ENCODE results near the gene ATP13A4.

The ATP13A4 gene

DNA sequence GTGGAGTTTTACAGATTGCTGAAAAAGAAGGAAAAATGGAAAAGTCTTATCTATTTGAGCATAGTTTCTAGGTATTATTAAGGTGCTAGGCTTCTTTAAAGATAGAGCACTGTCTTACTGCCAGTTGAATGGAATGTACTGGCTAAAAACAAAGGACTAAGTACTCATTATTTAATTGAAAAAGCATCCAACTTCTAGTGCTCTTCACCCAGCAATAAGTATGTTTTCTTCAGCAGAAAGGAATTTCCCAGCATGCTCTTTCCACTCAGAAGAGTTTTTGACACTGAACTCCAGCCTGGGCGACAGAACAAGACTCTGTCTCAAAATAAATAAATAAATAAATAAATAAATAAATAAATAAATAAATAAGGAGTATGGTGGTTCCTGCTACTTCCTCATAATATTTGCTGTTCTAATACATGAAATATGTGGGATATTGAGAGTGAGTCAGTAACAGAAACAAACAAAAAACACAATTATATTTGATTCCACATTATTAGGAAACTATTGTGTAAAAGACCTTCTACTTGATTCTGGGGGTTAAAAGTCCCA, 70.6 kb downstream of the ATP13A4 start:
- ChIA-PET POLR2A (no interaction called here), CTCF (no interaction called here)
- H3K4me1 ChIP-seq (ENCODE audit: control extremely low read depth in 1 of 4, control insufficient read depth in 4 of 4, insufficient read depth in 4 of 4, low read length in 3 of 4), result no peaks in the 10 kb centered on the region
- no peak overlapping the region for H3K27ac ChIP-seq (ENCODE audit: insufficient read depth in 1 of 2, low read depth in 1 of 2, low read length in 2 of 2, poor library complexity in 1 of 2, severe bottlenecking in 2 of 2)
- WGBS (ENCODE audit: insufficient coverage), result no CpG with 5 or more reads among the region's 1 CpG
- H3K27me3 ChIP-seq (replicated peaks in 2 of 5; ENCODE audit: control insufficient read depth in 4 of 5, insufficient read depth in 5 of 5, low read length in 4 of 5), result peaks cover 0 to 2% (median 0%) of the 10 kb centered on the region in 5 experiments
- H3K36me3 ChIP-seq (ENCODE audit: control insufficient read depth in 4 of 4, insufficient read depth in 4 of 4, low read length in 3 of 4), result no peaks in the 10 kb centered on the region
- H3K9me3 ChIP-seq (ENCODE audit: control extremely low read depth in 1 of 5, control insufficient read depth in 4 of 5, insufficient read depth in 2 of 5, low read depth in 1 of 5, low read length in 4 of 5), result peaks cover 0 to 5% (median 0%) of the 10 kb centered on the region in 5 experiments
- H3K4me3 ChIP-seq (ENCODE audit: control insufficient read depth in 1 of 7, extremely low read depth in 1 of 7, insufficient read depth in 4 of 7, low read depth in 2 of 7, low read length in 6 of 7), result no peak overlapping the region
- no peak for DNase-seq

DNA sequence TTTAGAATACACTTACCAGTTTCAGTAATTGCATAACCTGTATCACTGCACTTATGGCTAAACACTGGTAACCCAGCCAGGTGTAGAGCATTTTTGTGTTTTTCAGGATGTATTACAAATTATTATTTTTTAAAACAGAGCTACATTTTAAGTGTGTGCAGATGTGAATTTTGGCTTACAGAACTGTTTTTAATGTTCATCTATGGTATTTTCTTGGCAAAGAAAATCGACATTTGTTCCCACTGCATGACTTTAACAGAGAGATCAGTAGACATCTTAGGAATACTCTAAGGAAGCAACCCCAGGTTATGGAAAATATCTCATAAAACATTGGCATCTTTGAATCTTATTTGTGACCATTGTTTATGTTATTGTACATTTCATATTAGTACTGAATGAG, 73.3 kb downstream of the ATP13A4 start:
- Histone ChIP-seq H3K4me1 (ENCODE audit: control extremely low read depth in 1 of 4, control insufficient read depth in 4 of 4, insufficient read depth in 4 of 4, low read length in 3 of 4) (no peaks in the 10 kb centered on the region), H3K9me3 (ENCODE audit: control extremely low read depth in 1 of 5, control insufficient read depth in 4 of 5, insufficient read depth in 2 of 5, low read depth in 1 of 5, low read length in 4 of 5) (peaks cover 0 to 3% (median 0%) of the 10 kb centered on the region in 5 experiments), H3K27me3 (replicated peaks in 2 of 5; ENCODE audit: control insufficient read depth in 4 of 5, insufficient read depth in 5 of 5, low read length in 4 of 5) (peaks cover 0 to 2% (median 0%) of the 10 kb centered on the region in 5 experiments), H3K4me3 (ENCODE audit: control insufficient read depth in 1 of 7, extremely low read depth in 1 of 7, insufficient read depth in 4 of 7, low read depth in 2 of 7, low read length in 6 of 7) (no peak overlapping the region), H3K36me3 (ENCODE audit: control insufficient read depth in 4 of 4, insufficient read depth in 4 of 4, low read length in 3 of 4) (no peaks in the 10 kb centered on the region), H3K27ac (ENCODE audit: insufficient read depth in 1 of 2, low read depth in 1 of 2, low read length in 2 of 2, poor library complexity in 1 of 2, severe bottlenecking in 2 of 2) (no peak overlapping the region)
- ChIA-PET POLR2A (no interaction called here), CTCF (no interaction called here)
- no peak for DNase-seq
- no CpG with 5 or more reads among the region's 1 CpG for WGBS (ENCODE audit: insufficient coverage)

DNA sequence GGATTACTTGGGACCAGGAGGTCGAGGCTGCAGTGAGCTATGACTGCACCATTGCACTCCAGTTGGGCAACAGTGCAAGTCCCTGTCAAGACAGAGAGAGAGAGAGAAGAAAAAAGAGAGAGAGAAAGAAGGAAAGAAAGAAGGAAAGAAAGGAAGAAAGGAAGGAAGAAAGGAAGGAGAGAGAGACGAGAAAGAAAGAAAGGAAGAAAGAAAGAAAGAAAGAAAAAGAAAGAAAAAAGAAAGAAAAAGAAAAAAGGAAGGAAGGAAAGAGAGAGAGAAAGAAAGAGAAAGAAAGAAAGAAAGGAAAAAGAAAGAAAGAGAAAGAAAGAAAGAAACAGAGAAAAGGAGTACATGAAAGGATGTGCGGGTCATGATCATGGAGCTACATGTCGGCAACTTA, 80.2 kb downstream of the ATP13A4 start:
- Histone ChIP-seq H3K27ac (ENCODE audit: insufficient read depth in 1 of 2, low read depth in 1 of 2, low read length in 2 of 2, poor library complexity in 1 of 2, severe bottlenecking in 2 of 2) (no peak overlapping the region), H3K9me3 (ENCODE audit: control extremely low read depth in 1 of 5, control insufficient read depth in 4 of 5, insufficient read depth in 2 of 5, low read depth in 1 of 5, low read length in 4 of 5) (no peaks in the 10 kb centered on the region), H3K4me1 (ENCODE audit: control extremely low read depth in 1 of 4, control insufficient read depth in 4 of 4, insufficient read depth in 4 of 4, low read length in 3 of 4) (no peaks in the 10 kb centered on the region), H3K4me3 (ENCODE audit: control insufficient read depth in 1 of 7, extremely low read depth in 1 of 7, insufficient read depth in 4 of 7, low read depth in 2 of 7, low read length in 6 of 7) (no peak overlapping the region), H3K36me3 (ENCODE audit: control insufficient read depth in 4 of 4, insufficient read depth in 4 of 4, low read length in 3 of 4) (no peaks in the 10 kb centered on the region), H3K27me3 (replicated peaks in 2 of 5; ENCODE audit: control insufficient read depth in 4 of 5, insufficient read depth in 5 of 5, low read length in 4 of 5) (no peaks in the 10 kb centered on the region)
- no peak for DNase-seq
- WGBS (ENCODE audit: insufficient coverage), result 100% methylated on average over 2 of the region's 4 CpGs
- ChIA-PET POLR2A (no interaction called here), CTCF (no interaction called here)

DNA sequence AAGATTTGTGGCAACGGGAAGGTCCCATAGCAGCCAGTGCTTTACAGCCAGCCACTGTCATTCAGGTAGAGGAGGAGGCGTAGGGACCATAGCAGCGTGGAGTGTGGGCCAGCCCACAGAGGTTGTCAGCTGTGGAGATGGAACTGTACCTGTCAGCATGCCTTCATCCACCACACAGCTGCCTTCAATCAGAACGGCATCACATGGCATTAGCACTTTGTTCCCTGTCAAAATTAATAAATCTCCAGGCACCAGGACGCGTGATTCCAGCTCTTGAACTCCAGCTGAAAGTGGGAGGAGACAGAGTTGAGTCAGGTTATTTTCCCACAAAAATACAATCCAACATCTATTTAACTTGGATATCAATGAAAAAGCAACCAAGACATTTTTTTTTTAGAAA, 84.0 kb downstream of the ATP13A4 start:
- H3K27ac ChIP-seq (ENCODE audit: insufficient read depth in 1 of 2, low read depth in 1 of 2, low read length in 2 of 2, poor library complexity in 1 of 2, severe bottlenecking in 2 of 2), result no peak overlapping the region
- ChIA-PET CTCF (interaction anchor here (1.7 kb wide), 1 partner anchor 12 kb away, joined by 3 read pairs; no protein-coding TSS in a partner anchor), POLR2A (no interaction called here)
- no peaks in the 10 kb centered on the region for H3K27me3 ChIP-seq (replicated peaks in 2 of 5; ENCODE audit: control insufficient read depth in 4 of 5, insufficient read depth in 5 of 5, low read length in 4 of 5)
- no peak for DNase-seq
- no peaks in the 10 kb centered on the region for H3K4me1 ChIP-seq (ENCODE audit: control extremely low read depth in 1 of 4, control insufficient read depth in 4 of 4, insufficient read depth in 4 of 4, low read length in 3 of 4)
- H3K9me3 ChIP-seq (ENCODE audit: control extremely low read depth in 1 of 5, control insufficient read depth in 4 of 5, insufficient read depth in 2 of 5, low read depth in 1 of 5, low read length in 4 of 5), result no peaks in the 10 kb centered on the region
- no peaks in the 10 kb centered on the region for H3K36me3 ChIP-seq (ENCODE audit: control insufficient read depth in 4 of 4, insufficient read depth in 4 of 4, low read length in 3 of 4)
- 90% methylated on average over 3 of the region's 6 CpGs for WGBS (ENCODE audit: insufficient coverage)
- no peak overlapping the region for H3K4me3 ChIP-seq (ENCODE audit: control insufficient read depth in 1 of 7, extremely low read depth in 1 of 7, insufficient read depth in 4 of 7, low read depth in 2 of 7, low read length in 6 of 7)

DNA sequence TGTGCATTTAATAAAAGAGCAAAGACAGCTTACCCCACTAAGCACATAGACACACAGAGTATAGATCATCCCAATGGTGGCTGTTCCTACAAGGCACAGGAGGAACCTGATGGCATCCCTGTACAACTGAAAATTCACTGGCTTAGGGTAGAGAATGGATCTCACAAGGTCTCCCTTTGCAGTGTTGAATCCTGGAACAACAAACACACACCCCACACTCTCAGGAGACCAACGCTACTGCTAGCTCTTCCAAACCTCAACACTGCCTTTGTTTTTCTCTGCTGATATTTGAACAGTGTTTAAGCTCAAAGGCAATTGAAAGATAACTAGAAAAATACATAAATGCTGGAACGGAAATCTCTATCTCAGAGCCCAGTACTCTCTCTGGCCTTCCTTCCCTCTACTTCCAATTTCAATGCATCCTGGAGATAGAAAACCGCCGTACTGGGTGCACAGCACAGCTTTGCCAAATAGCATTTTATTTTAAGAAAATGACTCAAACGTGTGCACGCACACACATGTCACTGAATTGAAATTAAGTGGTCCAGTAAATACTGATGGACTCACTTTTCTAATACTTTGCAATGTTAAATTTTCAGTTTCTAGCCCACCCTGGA, 88.6 kb downstream of the ATP13A4 start:
- ChIA-PET CTCF (no interaction called here), POLR2A (no interaction called here)
- H3K4me3 ChIP-seq (ENCODE audit: control insufficient read depth in 1 of 7, extremely low read depth in 1 of 7, insufficient read depth in 4 of 7, low read depth in 2 of 7, low read length in 6 of 7), result no peak overlapping the region
- H3K9me3 ChIP-seq (ENCODE audit: control extremely low read depth in 1 of 5, control insufficient read depth in 4 of 5, insufficient read depth in 2 of 5, low read depth in 1 of 5, low read length in 4 of 5), result peaks cover 0 to 4% (median 0%) of the 10 kb centered on the region in 5 experiments
- no peaks in the 10 kb centered on the region for H3K36me3 ChIP-seq (ENCODE audit: control insufficient read depth in 4 of 4, insufficient read depth in 4 of 4, low read length in 3 of 4)
- no peaks in the 10 kb centered on the region for H3K4me1 ChIP-seq (ENCODE audit: control extremely low read depth in 1 of 4, control insufficient read depth in 4 of 4, insufficient read depth in 4 of 4, low read length in 3 of 4)
- H3K27me3 ChIP-seq (replicated peaks in 2 of 5; ENCODE audit: control insufficient read depth in 4 of 5, insufficient read depth in 5 of 5, low read length in 4 of 5), result no peaks in the 10 kb centered on the region
- WGBS (ENCODE audit: insufficient coverage), result 92% methylated on average over 4 of the region's 6 CpGs
- peak in 2 of 3 donors; percentile 4 to 27 for DNase-seq
- H3K27ac ChIP-seq (ENCODE audit: insufficient read depth in 1 of 2, low read depth in 1 of 2, low read length in 2 of 2, poor library complexity in 1 of 2, severe bottlenecking in 2 of 2), result no peak overlapping the region

DNA sequence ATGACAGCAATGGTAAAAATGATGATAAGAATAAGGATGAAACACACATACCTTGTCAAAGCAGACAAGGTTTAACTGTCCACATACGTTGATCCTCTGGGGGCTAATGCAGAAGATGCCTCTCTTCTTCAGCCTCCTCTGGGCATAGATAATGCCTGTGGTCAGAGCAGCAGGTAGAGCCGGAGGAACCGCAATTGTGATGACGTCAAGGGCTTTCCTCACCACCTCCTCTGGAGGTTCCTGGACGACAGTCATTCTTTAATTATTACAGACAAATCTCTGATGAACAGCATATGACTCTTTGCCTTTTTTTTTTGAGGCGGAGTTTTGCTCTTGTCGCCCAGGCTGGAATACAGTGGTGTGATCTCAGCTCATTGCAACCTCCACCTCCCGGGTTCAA, 89.8 kb downstream of the ATP13A4 start:
- Histone ChIP-seq H3K27ac (ENCODE audit: insufficient read depth in 1 of 2, low read depth in 1 of 2, low read length in 2 of 2, poor library complexity in 1 of 2, severe bottlenecking in 2 of 2) (no peak overlapping the region), H3K4me3 (ENCODE audit: control insufficient read depth in 1 of 7, extremely low read depth in 1 of 7, insufficient read depth in 4 of 7, low read depth in 2 of 7, low read length in 6 of 7) (no peak overlapping the region), H3K9me3 (ENCODE audit: control extremely low read depth in 1 of 5, control insufficient read depth in 4 of 5, insufficient read depth in 2 of 5, low read depth in 1 of 5, low read length in 4 of 5) (peaks cover 0 to 4% (median 0%) of the 10 kb centered on the region in 5 experiments), H3K36me3 (ENCODE audit: control insufficient read depth in 4 of 4, insufficient read depth in 4 of 4, low read length in 3 of 4) (no peaks in the 10 kb centered on the region), H3K27me3 (replicated peaks in 2 of 5; ENCODE audit: control insufficient read depth in 4 of 5, insufficient read depth in 5 of 5, low read length in 4 of 5) (no peaks in the 10 kb centered on the region), H3K4me1 (ENCODE audit: control extremely low read depth in 1 of 4, control insufficient read depth in 4 of 4, insufficient read depth in 4 of 4, low read length in 3 of 4) (no peaks in the 10 kb centered on the region)
- CTCF ChIA-PET, result no interaction called here
- POLR2A ChIA-PET, result no interaction called here
- no peak for DNase-seq
- WGBS (ENCODE audit: insufficient coverage), result 95% methylated on average over 5 of the region's 8 CpGs

DNA sequence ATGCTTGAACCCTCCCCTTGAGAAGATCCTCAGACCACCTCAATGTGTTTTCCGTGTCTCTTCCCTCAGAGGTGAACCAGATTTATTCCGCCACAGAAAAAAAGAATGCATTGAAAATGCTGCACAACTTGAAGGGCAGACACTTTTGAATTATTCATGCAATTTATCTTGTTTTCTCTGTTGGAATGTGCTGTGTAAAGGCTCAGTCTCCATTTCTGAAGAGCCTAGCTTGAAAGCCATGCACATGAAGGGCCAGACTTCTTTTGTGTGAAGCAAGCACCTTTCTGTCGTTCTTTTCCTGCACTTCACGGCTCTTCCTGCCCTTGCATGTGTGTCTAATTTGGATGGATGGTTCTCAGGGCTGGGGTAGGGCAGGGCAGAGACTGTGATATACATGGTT, 97.2 kb downstream of the ATP13A4 start:
- no peak for DNase-seq
- Histone ChIP-seq H3K9me3 (ENCODE audit: control extremely low read depth in 1 of 5, control insufficient read depth in 4 of 5, insufficient read depth in 2 of 5, low read depth in 1 of 5, low read length in 4 of 5) (no peaks in the 10 kb centered on the region), H3K4me3 (ENCODE audit: control insufficient read depth in 1 of 7, extremely low read depth in 1 of 7, insufficient read depth in 4 of 7, low read depth in 2 of 7, low read length in 6 of 7) (no peak overlapping the region), H3K4me1 (ENCODE audit: control extremely low read depth in 1 of 4, control insufficient read depth in 4 of 4, insufficient read depth in 4 of 4, low read length in 3 of 4) (no peaks in the 10 kb centered on the region), H3K27me3 (replicated peaks in 2 of 5; ENCODE audit: control insufficient read depth in 4 of 5, insufficient read depth in 5 of 5, low read length in 4 of 5) (no peaks in the 10 kb centered on the region), H3K36me3 (ENCODE audit: control insufficient read depth in 4 of 4, insufficient read depth in 4 of 4, low read length in 3 of 4) (no peaks in the 10 kb centered on the region), H3K27ac (ENCODE audit: insufficient read depth in 1 of 2, low read depth in 1 of 2, low read length in 2 of 2, poor library complexity in 1 of 2, severe bottlenecking in 2 of 2) (no peak overlapping the region)
- POLR2A ChIA-PET, result no interaction called here
- WGBS (ENCODE audit: insufficient coverage), result 91% methylated on average over 2 of the region's 4 CpGs
- CTCF ChIA-PET, result interaction anchor here (1.6 kb wide), 1 partner anchor 9 kb away, joined by 7 read pairs; no protein-coding TSS in a partner anchor

Data from common myeloid progenitor, CD34-positive (primary cell).